HepG2 (cell line): ENCODE data around the gene EEPD1. TPM values are rescaled to one million over a fixed set of nuclear protein-coding genes. Genes with fewer than 3 reads are reported as not detected.

Experiments used
- ATF2 ChIP-seq: sonication (generic); formaldehyde crosslinking; IDR thresholded peaks from 2 replicates; pipeline ENCODE4 v1.4.0; 2020; ENCODE audit warnings: missing genetic modification reagents
- CAMTA2 ChIP-seq: sonication (generic); formaldehyde crosslinking; IDR thresholded peaks from 2 replicates; pipeline ENCODE4 v1.4.0; 2020; ENCODE audit warnings: mild to moderate bottlenecking, missing genetic modification reagents, borderline replicate concordance
- DNMT3B ChIP-seq: conservative IDR thresholded peaks from 2 replicates; pipeline ENCODE4 v1.6.1; 2016; ENCODE audit warnings: missing biosample characterization, control low read depth
- E2F5 ChIP-seq: sonication (generic); formaldehyde crosslinking; conservative IDR thresholded peaks from 2 replicates; pipeline ENCODE4 v1.4.0; 2020; ENCODE audit warnings: missing genetic modification reagents
- KLF15 ChIP-seq: sonication (generic); formaldehyde crosslinking; IDR thresholded peaks from 2 replicates; pipeline ENCODE4 v1.8.1; 2023; ENCODE audit warnings: borderline replicate concordance, mild to moderate bottlenecking, inconsistent platforms, missing genetic modification reagents, mixed read lengths
- MEIS1 ChIP-seq: sonication (generic); formaldehyde crosslinking; IDR thresholded peaks from 2 replicates; pipeline ENCODE4 v1.9.0; 2021; ENCODE audit warnings: mild to moderate bottlenecking, missing genetic modification reagents, moderate library complexity, borderline replicate concordance
- MXD4 ChIP-seq: IDR thresholded peaks from 2 replicates; pipeline ENCODE4 v1.6.1; 2016; ENCODE audit warnings: mild to moderate bottlenecking, missing biosample characterization, missing genetic modification reagents
- NCOA1 ChIP-seq: sonication (generic); formaldehyde crosslinking; IDR thresholded peaks from 2 replicates; pipeline ENCODE4 v1.9.0; 2021; ENCODE audit warnings: missing genetic modification reagents
- NFKBIZ ChIP-seq: IDR thresholded peaks from 2 replicates; pipeline ENCODE4 v1.6.1; 2018; ENCODE audit warnings: missing genetic modification reagents, missing compliant biosample characterization
- REXO4 ChIP-seq: sonication (generic); formaldehyde crosslinking; IDR thresholded peaks from 2 replicates; pipeline ENCODE4 v1.8.0; 2022; ENCODE audit warnings: missing genetic modification reagents, mild to moderate bottlenecking, borderline replicate concordance
- THAP11 ChIP-seq: IDR thresholded peaks from 2 replicates; pipeline ENCODE4 v1.6.1; 2016; ENCODE audit warnings: missing biosample characterization, missing genetic modification reagents
- TRIM24 ChIP-seq: sonication (generic); formaldehyde crosslinking; IDR thresholded peaks from 2 replicates; pipeline ENCODE4 v1.8.0; 2022; ENCODE audit warnings: mild to moderate bottlenecking, missing genetic modification reagents
- ZNF225 ChIP-seq: sonication (generic); formaldehyde crosslinking; IDR thresholded peaks from 2 replicates; pipeline ENCODE4 v1.4.0; 2020; ENCODE audit warnings: mild to moderate bottlenecking, missing genetic modification reagents
- ZNF318 ChIP-seq: sonication (generic); formaldehyde crosslinking; IDR thresholded peaks from 2 replicates; pipeline ENCODE4 v1.4.0; 2020; ENCODE audit warnings: mild to moderate bottlenecking, missing genetic modification reagents
- ZNF441 ChIP-seq: sonication (generic); formaldehyde crosslinking; IDR thresholded peaks from 2 replicates; pipeline ENCODE4 v1.7.0; 2021; ENCODE audit warnings: missing genetic modification reagents, borderline replicate concordance
- ZNF570 ChIP-seq: sonication (generic); formaldehyde crosslinking; IDR thresholded peaks from 2 replicates; pipeline ENCODE4 v1.4.0; 2020; ENCODE audit warnings: mild to moderate bottlenecking, missing genetic modification reagents, borderline replicate concordance
- ZNF672 ChIP-seq: sonication (generic); formaldehyde crosslinking; IDR thresholded peaks from 2 replicates; pipeline ENCODE4 v1.8.1; 2022; ENCODE audit warnings: missing genetic modification reagents
- ZNF740 ChIP-seq: sonication (generic); formaldehyde crosslinking; IDR thresholded peaks from 2 replicates; pipeline ENCODE4 v1.4.0; 2020; ENCODE audit warnings: missing genetic modification reagents
- ZSCAN20 ChIP-seq: sonication (generic); formaldehyde crosslinking; IDR thresholded peaks from 2 replicates; pipeline ENCODE4 v1.4.0; 2020; ENCODE audit warnings: missing genetic modification reagents, mild to moderate bottlenecking, borderline replicate concordance
- polyA plus RNA-seq, 8 experiments: library from polyadenylated mRNA; depleted of rRNA in 3 of 8; stranded (reverse) in 7 of 8; unstranded in 1 of 8; fragments of >200 nt; fragmentation: Illumina TruSeq in 4 of 8; extraction: Trizol in 4 of 8; gene quantifications; 2 replicates each; pipeline versions ENCODE4 v1.2.1 to v1.2.3, GENCODE V29; 2011 to 2016; ENCODE audit warnings: low read depth in 4 of 8, missing spikeins in 1 of 8, mixed read lengths in 1 of 8; ENCODE audit not compliant: insufficient read depth in 1 of 8
- total RNA-seq, 5 experiments: library from RNA; depleted of rRNA; stranded (reverse); fragments of >200 nt; fragmentation: Illumina TruSeq; extraction: Trizol; gene quantifications; 2 replicates each; pipeline ENCODE4 v1.2.3, GENCODE V29; 2016; ENCODE audit warnings: low read depth in 1 of 5

EEPD1 gene
- total and polyA plus RNA-seq, 2 of the 13 experiments (the other 11 are each of a cell fraction or from before 2014, with no cell fraction given): 10.1 to 16.4 TPM

GRCh38 chr7:36153571-36154097 is 580 bp downstream of the EEPD1 start (continued):
- 0 out of 2 replicates have a peak, but pooled peaks have one; percentile 53 for TF ChIP-seq CAMTA2
- TF ChIP-seq ZNF225 (CRISPR knock-in tag): no peak
- TF ChIP-seq ATF2 (CRISPR knock-in tag): no peak
- TF ChIP-seq DNMT3B (CRISPR knock-in tag): no peak
- no peak for TF ChIP-seq ZNF318 (CRISPR knock-in tag)
- no peak for TF ChIP-seq ZNF740 (CRISPR knock-in tag)
- TF ChIP-seq NFKBIZ (CRISPR knock-in tag): no peak
- TF ChIP-seq ZSCAN20 (CRISPR knock-in tag): 0 out of 2 replicates have a peak, but pooled peaks have one; percentile 12
- TF ChIP-seq NCOA1: no peak
- no peak for TF ChIP-seq ZNF672 (CRISPR knock-in tag)
- no peak for TF ChIP-seq MEIS1
- no peak for TF ChIP-seq MXD4
- no peak for TF ChIP-seq ZNF441 (CRISPR knock-in tag)
- TF ChIP-seq TRIM24 (CRISPR knock-in tag): no peak
- TF ChIP-seq REXO4 (CRISPR knock-in tag): no peak
- TF ChIP-seq KLF15 (CRISPR knock-in tag): no peak
- TF ChIP-seq THAP11 (CRISPR knock-in tag): no peak
- TF ChIP-seq E2F5: no peak
- TF ChIP-seq ZNF570 (CRISPR knock-in tag): no peak
